ENCODE results near the gene LEMD1. TPM values are rescaled to one million over a fixed set of nuclear protein-coding genes. Genes with fewer than 3 reads are reported as not detected.

Gene LEMD1
- total RNA-seq, 1 experiment from 2014 or later: not detected

DNA sequence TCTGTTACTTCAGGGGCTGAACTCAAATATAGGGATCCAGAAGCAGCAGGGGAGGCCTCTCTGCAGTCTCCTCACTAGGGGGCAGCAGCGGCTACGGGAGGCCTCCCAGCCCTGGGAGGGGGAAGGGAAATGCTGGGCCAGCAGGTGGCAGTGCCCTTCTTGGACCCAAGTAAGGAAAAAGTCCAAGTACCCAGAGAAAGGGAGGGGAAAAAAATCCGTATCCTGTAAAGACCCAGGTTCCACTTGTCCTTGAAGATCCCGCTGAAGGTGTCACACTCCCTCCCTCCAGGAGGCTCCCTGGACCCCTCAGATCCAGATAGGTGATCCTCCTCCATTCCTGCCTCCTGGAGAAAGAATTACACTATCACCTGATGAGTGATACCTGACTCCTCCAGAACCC, 86.2 kb downstream of the LEMD1 start:
- in situ Hi-C loops (cut with HindIII; ENCODE audit: low pct_unique_long_range_greater_than_20kb, low sequenced_read_pairs) (no loop called here), intact Hi-C loops (cut with micrococcal nuclease; ENCODE audit: unreplicated experiment) (no loop called here)
- no peak for DNase-seq (ENCODE audit: low read depth, low spot score)
- ATAC-seq: peak; percentile 94
- BruUV-seq (replicated peaks): no TSS peak
- TF ChIP-seq, protein P1, sequence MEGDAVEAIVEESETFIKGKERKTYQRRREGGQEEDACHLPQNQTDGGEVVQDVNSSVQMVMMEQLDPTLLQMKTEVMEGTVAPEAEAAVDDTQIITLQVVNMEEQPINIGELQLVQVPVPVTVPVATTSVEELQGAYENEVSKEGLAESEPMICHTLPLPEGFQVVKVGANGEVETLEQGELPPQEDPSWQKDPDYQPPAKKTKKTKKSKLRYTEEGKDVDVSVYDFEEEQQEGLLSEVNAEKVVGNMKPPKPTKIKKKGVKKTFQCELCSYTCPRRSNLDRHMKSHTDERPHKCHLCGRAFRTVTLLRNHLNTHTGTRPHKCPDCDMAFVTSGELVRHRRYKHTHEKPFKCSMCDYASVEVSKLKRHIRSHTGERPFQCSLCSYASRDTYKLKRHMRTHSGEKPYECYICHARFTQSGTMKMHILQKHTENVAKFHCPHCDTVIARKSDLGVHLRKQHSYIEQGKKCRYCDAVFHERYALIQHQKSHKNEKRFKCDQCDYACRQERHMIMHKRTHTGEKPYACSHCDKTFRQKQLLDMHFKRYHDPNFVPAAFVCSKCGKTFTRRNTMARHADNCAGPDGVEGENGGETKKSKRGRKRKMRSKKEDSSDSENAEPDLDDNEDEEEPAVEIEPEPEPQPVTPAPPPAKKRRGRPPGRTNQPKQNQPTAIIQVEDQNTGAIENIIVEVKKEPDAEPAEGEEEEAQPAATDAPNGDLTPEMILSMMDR (IDR thresholded peaks at IDR 0.05): peak; percentile 99
- no peak for TF ChIP-seq SIN3A (IDR thresholded peaks at IDR 0.05; ENCODE audit: borderline replicate concordance, insufficient read depth, low read depth, low read length)
- ChIA-PET POLR2A (no interaction called here), CTCF (interaction anchor here (0.6 to 3.7 kb wide), 12 partner anchors 12 to 681 kb away, joined by 3 to 21 read pairs (median 3); no protein-coding TSS in a partner anchor)
- Histone ChIP-seq H3K27me3 (ENCODE audit: control insufficient read depth, insufficient read depth, low read length) (no peaks in the 10 kb centered on the region), H3K4me1 (ENCODE audit: control insufficient read depth, insufficient read depth, low read length) (0 out of 2 replicates have a peak, but pooled peaks cover 3% of the 10 kb centered on the region), H3K36me3 (ENCODE audit: control insufficient read depth, insufficient read depth, low read length) (no peaks in the 10 kb centered on the region), H3K27ac (ENCODE audit: low read length) (no peak overlapping the region), H3K9me3 (ENCODE audit: control insufficient read depth, insufficient read depth, low read depth, low read length) (no peaks in the 10 kb centered on the region), H3K4me3 (ENCODE audit: low read depth in 2 of 2, low read length in 2 of 2) (no peak overlapping the region)

DNA sequence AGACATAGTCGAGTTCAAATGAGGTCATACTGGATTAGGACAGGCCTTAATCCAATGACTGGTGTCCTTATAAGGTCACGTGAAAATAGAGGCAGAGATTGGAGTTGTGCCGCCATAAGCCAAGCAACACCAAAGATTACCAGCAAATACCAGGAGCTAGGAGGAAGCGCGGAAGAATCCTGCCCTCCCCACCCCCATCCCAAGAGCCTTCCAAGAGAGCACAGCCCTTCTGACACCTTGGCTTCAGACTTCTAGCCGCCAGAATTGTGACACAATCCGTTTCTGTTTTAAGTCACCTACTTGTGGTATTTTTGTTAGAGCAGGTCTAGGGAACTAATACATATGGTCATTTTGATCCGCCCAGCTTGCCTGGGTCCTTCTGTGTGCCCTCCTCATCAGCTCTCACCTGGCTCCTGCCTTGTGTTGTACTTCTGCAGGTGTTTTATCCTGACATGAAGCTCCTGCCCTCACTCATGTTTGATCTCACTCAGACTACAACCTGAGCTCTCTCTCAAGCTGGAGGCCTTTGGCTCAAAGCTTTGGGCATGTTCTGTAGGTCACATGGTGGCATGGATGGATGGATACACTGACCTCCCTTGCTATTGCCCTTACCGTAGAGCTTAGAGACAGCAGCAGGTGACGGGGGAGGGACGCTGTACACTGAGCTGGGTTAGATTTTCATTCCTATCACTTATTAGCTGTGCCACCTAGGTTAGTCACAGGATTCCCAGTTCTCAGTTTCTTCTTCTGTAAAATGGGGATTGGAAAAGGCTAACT, 89.7 kb downstream of the LEMD1 start:
- DNase-seq (ENCODE audit: low read depth, low spot score) (no peak), ATAC-seq (no peak)
- POLR2A ChIA-PET: interaction anchor here (0.7 kb wide), 1 partner anchor 9 kb away, joined by 4 read pairs; no protein-coding TSS in a partner anchor
- H3K4me1 ChIP-seq (ENCODE audit: control insufficient read depth, insufficient read depth, low read length): 0 out of 2 replicates have a peak, but pooled peaks cover 3% of the 10 kb centered on the region
- no peaks in the 10 kb centered on the region for H3K9me3 ChIP-seq (ENCODE audit: control insufficient read depth, insufficient read depth, low read depth, low read length)
- no TSS peak for BruUV-seq (replicated peaks)
- H3K27ac ChIP-seq (ENCODE audit: low read length): no peak overlapping the region
- H3K27me3 ChIP-seq (ENCODE audit: control insufficient read depth, insufficient read depth, low read length): no peaks in the 10 kb centered on the region
- intact Hi-C loops (cut with micrococcal nuclease; ENCODE audit: unreplicated experiment) (no loop called here), in situ Hi-C loops (cut with HindIII; ENCODE audit: low pct_unique_long_range_greater_than_20kb, low sequenced_read_pairs) (no loop called here)
- no peak overlapping the region for H3K4me3 ChIP-seq (ENCODE audit: low read depth in 2 of 2, low read length in 2 of 2)
- TF ChIP-seq, protein P2, sequence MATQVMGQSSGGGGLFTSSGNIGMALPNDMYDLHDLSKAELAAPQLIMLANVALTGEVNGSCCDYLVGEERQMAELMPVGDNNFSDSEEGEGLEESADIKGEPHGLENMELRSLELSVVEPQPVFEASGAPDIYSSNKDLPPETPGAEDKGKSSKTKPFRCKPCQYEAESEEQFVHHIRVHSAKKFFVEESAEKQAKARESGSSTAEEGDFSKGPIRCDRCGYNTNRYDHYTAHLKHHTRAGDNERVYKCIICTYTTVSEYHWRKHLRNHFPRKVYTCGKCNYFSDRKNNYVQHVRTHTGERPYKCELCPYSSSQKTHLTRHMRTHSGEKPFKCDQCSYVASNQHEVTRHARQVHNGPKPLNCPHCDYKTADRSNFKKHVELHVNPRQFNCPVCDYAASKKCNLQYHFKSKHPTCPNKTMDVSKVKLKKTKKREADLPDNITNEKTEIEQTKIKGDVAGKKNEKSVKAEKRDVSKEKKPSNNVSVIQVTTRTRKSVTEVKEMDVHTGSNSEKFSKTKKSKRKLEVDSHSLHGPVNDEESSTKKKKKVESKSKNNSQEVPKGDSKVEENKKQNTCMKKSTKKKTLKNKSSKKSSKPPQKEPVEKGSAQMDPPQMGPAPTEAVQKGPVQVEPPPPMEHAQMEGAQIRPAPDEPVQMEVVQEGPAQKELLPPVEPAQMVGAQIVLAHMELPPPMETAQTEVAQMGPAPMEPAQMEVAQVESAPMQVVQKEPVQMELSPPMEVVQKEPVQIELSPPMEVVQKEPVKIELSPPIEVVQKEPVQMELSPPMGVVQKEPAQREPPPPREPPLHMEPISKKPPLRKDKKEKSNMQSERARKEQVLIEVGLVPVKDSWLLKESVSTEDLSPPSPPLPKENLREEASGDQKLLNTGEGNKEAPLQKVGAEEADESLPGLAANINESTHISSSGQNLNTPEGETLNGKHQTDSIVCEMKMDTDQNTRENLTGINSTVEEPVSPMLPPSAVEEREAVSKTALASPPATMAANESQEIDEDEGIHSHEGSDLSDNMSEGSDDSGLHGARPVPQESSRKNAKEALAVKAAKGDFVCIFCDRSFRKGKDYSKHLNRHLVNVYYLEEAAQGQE (IDR thresholded peaks at IDR 0.05; ENCODE audit: insufficient read depth in 1 of 2, low read depth in 2 of 2, low read length in 1 of 2): no peak
- TF ChIP-seq, protein P1 (IDR thresholded peaks at IDR 0.05): no peak
- TF ChIP-seq TCF7L2 (IDR thresholded peaks at IDR 0.05; ENCODE audit: low read depth, low read length) (no peak), SIN3A (IDR thresholded peaks at IDR 0.05; ENCODE audit: borderline replicate concordance, insufficient read depth, low read depth, low read length) (no peak), POLR2AphosphoS5 (IDR thresholded peaks at IDR 0.05; ENCODE audit: low read depth, low read length) (no peak)
- CTCF ChIA-PET: interaction anchor here (1.2 kb wide), 1 partner anchor 153 kb away, joined by 3 read pairs; no protein-coding TSS in a partner anchor
- no peaks in the 10 kb centered on the region for H3K36me3 ChIP-seq (ENCODE audit: control insufficient read depth, insufficient read depth, low read length)

Small RNA genes lying within 50 kb of the gene (microRNA-seq; reads per million reads assigned to microRNA genes)
- gene MIR135B (ENCODE audit: unreplicated experiment): 150 reads per million, percentile 60 among the genes with 10 or more reads in this experiment

Other genes with a start within 250 kb of the LEMD1 start
- 11.3 TPM for gene DSTYK, start 210.4 kb downstream of the LEMD1 start, total RNA-seq (2021; ENCODE audit: unreplicated experiment)
- gene TMCC2, start 194.1 kb downstream of the LEMD1 start, total RNA-seq (2021; ENCODE audit: unreplicated experiment): 3.1 TPM
- gene NUAK2, start 100.3 kb downstream of the LEMD1 start, total RNA-seq (2021; ENCODE audit: unreplicated experiment): 17.4 TPM
- gene KLHDC8A, start 65.1 kb downstream of the LEMD1 start, total RNA-seq (2021; ENCODE audit: unreplicated experiment): 0.31 TPM
- gene BLACAT1, start 34.0 kb upstream of the LEMD1 start, total RNA-seq (2021; ENCODE audit: unreplicated experiment): 0.31 TPM
- 7.0 TPM for gene CDK18, start 82.6 kb upstream of the LEMD1 start, total RNA-seq (2021; ENCODE audit: unreplicated experiment)
- 54.6 TPM for gene ELK4, start 210.0 kb upstream of the LEMD1 start, total RNA-seq (2021; ENCODE audit: unreplicated experiment)